HS-5 (cell line): ENCODE measurements around the gene ADD2.

Source experiments
- DNase-seq: peaks from one replicate; pipeline ENCODE4 v3.0.0-alpha.2; 2012; ENCODE audit warnings: low read depth

Gene ADD2

DNA sequence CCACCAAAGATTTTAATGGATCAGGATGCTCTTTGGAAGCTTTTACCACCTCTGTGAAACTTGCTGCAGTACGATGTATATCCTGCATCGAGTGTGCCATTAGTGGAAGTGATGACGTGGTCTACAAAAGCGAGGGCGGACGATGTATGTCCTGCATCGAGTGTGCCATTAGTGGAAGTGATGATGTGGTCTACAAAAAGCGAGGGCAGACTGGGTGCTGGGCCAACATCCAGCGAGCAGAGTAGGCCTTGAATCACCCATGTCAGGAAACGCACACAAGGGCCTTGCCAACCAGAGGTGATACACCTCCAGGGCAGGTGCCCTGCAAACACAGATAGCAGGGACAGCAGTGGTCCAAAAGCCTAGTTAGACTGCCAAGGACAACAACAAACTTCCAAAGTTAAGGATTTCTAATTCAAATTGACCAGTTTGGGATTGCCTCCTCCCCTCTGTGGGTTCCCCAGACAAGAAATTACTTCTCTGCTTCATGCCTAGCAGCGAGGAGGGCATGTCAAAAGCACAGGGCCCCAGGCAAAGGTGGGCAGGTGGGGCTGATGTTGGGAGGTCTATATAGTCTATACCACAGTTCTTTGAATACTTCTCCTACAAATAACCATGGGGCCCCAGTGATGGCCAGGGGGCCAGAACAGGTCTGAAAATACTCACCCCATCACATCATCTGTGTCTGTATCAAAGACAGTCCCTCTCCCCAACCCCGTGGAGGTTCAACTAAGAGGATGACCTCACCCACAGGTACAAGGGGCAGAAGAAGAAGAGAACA is 70.2 kb downstream of the ADD2 start:
- no peak for DNase-seq

DNA sequence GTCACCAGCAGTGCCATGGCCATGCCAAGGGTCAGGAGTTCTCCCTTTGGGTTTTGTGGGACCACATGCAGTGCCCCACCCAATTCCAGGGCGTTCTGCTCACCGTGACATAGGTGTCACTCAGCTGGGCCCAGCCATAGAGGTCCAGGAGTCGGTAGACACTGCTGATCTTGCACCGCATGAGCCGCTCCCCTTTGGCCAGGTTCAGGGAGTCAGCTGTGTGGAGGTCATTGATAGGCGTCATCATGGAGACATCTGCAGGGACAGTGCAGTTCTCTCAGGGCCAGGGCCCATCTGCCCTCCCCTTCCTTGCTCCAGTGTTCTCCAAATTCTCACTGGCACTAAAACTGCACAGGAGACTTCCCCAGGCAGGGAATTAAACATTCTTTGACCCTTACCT is 71.9 kb downstream of the ADD2 start:
- no peak for DNase-seq

DNA sequence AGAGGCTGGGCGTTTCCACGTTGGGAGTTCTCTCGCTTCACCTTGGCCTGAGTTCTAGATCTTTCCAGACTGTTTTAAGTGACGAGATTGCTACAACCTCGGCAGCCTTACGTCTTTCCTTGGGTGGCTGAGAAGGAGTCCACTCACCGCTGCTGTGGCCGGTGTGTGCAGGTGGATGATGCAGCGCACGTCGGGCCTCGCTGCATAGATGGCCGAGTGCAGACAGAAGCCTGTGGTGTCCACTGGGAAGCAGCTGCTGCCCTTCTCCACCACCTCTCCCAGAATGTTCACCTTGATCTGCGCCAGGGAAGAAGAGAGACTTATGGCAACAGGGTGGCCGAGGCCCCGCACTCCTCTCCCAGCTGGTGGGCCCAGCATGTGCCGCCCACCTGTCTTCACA is 75.7 kb downstream of the ADD2 start:
- no peak for DNase-seq

DNA sequence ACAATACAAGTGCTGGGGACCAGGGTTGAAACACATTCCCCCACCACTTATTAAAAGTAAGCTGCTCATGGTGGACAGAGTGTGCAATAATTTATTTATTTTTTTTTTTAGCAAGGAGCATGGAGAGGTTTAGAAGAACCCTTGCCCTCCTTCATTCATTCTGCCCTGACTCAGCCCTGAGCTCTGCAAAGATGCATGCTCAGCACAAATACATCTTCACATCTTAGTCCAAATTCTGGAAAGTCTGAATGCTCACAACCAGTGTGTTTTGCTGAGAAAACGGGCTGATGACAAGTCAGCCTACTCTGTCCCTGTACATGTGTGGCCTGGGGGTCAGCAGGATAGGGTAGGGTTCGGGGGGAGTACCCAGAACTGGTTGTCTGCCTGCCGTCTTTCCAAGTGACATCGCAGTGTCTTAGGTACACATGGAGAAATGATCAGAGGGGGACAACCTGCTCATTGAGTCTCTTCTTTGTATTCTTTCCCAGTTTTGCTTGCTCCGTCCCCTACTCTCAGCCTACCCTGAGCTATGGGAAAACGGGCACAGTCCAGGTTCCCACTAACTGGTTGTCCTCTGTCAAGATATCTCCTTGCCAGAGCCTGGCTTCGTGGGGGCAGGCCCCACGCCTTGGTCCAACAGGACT is 76.4 kb downstream of the ADD2 start:
- DNase-seq: no peak

DNA sequence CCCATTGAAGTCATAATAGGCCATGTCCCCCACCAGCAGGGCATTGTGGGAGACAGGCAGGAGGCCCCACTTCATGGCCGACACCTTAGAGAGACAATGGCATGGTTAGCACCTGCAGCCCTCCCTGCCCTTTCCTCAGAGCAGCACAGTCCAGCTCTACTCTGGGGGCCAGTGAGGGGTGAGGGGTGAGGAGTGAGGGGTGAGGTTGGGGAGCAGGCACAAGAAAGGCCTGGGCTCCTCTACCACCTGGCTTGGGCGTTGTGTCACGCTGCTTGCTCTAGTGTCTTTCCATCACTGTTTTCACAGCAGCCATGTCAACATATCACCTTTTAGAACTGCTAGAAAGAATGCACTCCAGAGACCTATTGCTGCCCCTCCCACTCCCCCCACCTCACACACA is 77.2 kb downstream of the ADD2 start:
- no peak for DNase-seq

DNA sequence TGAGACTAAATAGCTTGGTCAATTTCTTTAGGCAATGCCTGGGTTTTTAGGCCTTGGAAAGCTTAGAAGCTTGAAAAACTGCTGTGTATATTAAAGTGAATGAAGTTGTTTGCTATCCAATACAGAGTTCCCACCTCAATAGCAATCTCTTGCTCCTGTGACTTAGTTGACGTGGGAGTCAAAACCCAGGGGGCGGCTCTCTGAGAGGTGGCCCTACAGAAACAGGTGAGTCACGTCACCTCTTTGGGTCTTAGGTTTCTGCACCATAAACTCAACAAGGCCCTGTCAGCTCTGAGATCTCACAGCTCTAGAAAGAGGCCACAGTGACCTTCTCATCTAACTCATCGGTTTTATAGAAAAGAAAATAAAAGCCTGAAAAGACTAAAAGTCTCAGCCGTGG is 79.6 kb downstream of the ADD2 start:
- DNase-seq: no peak

DNA sequence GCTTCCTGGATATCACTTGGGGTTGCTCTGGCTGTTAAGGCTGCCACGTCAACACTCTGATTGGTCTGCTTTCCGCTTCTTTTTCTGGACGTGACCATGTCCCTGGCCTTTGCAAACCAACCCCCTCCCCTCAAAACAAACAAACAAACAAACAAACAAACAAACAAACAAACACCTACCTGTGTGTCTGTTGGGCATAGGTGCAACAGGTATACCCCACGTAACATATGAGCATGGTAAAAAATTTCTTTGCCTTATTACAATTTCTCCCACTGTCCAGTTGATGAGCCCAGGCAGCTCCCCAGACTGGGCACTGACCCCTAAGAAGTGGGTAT is 80.6 kb downstream of the ADD2 start:
- DNase-seq: no peak

DNA sequence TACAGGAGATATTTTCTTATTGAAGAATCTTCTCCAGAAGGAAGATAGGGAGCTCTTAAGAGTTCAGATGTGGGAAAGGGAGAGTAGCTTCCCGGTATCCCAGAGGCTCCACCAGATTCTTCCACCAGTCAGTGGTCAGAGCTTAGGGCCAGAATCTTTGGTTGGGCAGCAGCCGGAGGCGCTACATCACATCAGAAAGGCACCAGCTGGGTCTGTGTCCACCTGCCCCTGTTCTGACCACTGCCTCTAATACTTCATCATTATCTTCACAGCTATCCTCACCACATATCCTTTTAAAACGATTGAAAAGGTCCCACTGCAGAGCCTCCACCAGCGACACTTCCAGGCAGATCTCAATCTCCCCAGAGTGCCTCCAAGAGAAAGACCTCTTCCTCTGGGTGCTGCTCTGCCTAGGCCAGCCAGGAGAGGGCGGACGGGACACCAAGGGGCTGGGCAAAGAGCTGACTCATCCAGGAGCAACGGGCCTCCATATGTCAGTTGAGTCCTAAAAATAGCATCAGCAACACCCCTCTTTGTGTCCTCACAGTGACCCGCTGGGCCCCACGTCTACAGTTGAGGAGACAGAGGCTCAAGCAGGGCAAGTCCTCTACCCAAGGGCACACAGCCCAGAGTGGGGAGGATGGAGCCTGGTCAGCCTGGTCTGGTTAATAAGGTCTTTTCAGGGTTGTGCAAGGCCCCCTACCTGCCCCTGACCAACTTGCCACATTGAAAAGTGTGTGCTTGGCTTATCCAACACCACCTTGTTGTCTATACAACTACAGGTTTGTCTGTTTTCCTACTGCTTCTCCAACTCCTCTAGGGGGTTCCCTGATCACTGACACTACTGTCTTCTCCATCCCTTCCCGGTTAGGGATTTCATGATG is 81.2 kb downstream of the ADD2 start:
- DNase-seq: peak; percentile 8

DNA sequence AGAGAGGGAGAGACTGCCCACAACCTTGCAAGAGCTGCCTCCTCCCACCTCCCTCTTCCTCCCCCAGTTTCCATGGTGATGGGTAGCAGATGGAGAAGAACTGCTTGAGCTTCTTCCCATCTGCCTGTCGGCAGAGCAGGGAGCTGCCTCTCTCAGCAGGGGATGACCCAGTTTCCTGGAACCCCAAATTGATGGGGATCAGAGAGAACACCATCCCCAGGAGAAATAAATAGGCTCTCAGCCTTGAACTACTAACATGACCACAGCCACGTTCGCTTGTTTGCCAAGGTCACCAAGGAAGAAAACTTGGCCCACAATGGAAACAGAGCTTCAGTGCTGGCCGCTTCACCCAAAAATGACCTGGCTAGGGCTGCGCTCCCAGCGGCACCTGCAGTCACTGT is 82.2 kb downstream of the ADD2 start:
- no peak for DNase-seq

DNA sequence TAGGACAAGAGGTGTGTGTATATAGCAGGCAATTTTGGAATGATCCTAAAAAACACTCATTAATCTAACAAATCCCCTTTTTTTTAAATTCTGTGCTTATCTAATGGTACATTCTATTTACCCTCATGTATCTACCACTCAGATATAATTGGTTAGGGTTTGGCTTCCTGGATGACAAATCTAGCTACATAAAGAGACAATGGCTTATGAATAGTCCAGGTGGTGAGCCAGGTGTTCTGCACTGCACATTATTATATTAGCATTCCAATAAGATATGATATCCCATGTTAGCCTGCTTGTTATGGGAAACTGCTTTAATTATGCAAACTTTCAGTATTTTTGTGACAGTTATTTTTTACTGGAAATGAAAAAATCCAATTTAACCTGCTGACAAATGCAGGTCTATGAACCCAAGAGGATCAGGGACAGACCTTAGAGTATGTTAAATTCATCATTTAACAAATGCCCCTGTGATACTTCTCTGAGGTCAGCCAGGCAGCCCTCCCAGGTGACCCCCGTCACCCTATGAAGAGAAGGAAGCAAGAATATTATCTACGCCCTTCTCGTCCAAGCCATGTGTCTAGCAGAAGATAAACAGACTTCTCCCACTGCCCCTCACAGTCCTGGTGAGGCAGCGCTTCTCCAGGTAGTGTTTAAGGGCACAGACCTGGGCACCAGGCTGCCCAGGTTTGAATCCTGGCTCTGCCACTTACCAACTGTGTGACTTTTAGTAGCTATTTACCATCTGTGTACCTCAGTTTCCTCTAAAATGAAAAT is 83.0 kb downstream of the ADD2 start:
- DNase-seq: no peak

DNA sequence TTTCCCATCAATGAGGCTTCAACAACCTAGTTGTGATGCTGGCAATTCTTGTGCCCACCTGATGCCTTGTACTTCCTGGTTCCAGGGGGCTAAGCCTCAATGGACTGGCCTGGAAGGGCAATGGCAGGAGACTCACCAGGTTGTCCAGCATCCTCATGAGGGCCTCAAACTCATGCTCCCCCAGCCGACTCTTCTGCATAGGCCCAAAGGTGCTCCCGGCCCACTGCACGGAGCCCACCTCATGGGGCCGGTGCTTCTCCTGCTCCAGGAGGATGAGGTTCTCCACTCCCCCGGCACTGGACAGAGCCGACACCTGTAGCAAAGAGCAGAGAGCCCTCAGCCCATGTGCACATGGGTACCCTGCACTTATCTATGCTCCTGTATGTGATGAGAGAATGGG is 84.5 kb downstream of the ADD2 start:
- DNase-seq: no peak

DNA sequence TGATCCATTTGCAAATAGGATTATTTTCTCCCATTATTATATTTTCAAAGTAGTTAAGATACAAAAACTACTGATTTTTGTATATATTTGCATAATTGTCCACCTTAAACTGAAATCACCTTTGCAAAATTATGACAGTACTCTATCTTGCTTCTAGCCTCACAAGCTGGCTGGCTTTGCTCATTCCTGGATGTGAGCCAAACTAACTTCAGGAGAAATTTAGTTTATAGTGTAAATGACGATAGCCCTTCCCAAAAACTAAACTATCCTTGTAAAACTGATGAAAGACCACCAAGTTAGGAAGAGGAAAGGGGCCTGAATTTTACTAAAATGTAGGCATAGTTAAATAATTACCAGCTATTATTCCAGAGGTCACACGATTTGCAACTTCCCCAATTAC is 87.3 kb downstream of the ADD2 start:
- DNase-seq: no peak

DNA sequence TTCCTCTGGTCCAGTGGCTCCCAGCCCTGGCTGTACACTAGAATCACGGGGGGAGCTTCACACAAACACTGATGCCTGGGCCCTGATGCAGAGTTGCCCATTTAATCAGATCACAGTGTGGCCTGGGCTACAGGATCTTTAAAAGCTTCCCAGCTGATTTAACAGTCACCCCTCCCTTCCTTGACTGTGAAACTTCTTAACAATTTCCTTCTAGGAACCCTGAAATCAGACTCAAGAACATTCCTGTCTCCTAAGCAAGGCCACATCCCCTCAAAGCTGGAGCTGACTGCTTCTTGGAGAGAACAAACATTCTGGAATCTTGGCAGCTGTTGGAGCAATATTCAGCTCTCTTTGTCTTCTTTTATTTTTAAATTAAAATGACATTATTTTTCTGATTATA is 88.7 kb downstream of the ADD2 start:
- no peak for DNase-seq

DNA sequence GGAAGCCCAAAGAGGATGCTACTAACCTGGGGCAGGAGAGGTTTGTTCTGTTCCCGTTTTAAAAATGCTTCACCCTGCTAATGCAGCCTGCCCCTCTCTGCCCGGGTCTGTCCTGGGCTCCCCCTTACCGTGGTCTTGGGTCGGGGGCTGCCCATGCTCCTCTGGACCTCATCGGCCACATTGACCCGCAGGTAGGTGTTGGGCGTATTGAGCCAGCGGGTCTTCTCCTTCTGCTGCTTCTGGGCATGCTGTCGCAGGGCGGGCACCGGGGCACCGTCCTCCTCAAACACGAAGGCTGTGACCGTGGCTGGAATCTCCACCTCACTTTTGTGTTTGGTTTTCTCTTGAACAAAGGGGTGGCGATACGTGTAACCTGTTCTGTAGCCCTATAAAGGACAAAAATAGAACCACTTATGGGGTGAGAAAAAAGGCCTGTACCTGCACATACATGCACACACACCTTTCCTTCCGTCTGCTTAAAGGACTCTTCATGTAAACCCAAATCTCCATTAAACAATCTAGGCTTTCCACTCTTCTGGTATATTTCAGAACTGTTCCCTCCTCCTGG is 89.3 kb downstream of the ADD2 start:
- no peak for DNase-seq

DNA sequence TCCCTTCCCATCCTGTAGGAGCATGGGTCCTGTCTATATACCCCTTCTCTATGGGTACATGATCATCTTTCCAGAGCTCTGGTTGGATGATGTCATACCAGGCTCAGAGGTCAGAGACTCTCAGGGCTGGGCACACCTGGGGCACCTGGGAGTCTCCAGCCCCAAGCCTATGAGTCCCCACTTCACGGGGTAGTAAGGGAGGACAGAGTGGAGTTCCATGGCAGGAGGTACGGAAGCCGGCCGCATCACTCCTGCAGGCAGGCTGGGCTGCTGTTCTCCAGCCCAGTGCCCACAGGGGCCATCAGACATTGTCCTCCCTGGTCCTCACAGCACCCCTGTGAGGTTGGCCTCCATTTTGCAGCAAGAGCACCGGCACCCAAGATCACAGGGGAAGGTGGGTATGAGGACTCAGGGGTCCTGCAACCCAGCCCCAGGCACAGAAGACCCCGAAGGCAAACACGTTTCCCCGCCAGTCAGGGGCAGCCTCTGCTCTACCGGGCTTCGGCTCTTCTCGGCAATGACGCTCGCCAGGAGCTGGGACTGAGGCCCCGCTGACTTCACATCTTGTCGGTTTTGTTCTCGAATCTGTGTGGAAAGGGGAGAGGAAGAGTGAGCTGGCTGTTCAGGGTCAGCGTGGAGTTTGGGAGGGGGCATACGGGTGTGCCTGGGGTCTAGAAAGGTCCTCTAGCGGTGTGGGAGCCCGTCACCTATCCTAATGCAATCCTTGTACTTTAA is 91.5 kb downstream of the ADD2 start:
- DNase-seq: no peak

DNA sequence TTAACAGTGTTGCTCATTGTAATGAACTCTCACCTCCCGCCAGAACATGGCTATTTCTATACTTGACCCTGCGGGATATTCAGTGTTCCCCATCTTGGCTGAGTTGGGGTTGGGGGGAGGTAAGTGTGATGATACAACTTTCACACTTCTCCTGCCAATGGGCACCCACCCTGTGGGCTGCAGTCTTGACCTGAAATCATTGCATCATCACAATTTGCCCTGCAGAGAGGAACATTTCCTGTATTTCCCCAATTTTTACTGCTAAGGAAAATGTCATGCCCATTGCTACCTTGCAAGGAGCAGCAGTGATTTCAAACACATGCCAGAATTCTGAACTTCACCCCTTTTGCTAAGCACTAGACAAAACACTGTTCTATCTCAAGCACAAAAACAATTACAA is 92.1 kb downstream of the ADD2 start:
- no peak for DNase-seq

DNA sequence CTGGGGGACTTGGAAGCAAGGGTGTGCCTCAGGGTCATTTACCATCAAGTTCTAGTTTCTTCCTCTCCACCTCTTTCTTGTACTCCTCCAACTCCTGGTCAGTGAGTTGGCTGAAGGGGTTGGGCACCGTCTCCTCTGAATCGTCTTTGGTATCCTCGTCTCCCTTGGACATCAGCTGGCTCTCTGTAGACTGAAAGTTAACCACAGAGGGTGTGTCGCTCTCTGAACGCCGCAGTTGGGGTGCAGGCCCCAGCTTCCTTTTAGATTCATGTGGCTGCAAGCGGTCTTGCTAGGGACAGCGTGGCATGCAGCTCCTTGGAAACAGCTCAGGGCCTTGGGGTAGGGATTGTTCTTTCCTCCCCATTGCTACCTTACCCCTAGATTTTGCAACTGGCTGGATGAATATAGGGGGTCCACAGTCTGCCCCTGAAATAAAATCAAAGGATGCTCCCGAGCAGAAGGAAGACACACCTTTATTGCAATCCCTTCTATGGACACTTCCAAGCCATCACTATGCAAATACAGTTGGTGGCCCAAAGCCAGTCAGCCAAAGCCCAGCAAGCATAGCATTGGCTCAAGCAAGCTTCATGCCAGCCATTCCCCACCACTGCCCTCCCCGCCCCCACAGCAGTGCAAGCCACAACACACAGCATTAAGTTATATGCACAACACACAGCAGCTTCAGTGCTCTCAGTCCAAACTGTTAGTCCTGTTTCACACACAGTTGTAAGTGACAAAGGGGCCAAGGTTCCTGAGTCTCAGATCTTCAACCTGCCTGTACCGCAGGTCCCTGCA is 93.2 kb downstream of the ADD2 start:
- DNase-seq: no peak

DNA sequence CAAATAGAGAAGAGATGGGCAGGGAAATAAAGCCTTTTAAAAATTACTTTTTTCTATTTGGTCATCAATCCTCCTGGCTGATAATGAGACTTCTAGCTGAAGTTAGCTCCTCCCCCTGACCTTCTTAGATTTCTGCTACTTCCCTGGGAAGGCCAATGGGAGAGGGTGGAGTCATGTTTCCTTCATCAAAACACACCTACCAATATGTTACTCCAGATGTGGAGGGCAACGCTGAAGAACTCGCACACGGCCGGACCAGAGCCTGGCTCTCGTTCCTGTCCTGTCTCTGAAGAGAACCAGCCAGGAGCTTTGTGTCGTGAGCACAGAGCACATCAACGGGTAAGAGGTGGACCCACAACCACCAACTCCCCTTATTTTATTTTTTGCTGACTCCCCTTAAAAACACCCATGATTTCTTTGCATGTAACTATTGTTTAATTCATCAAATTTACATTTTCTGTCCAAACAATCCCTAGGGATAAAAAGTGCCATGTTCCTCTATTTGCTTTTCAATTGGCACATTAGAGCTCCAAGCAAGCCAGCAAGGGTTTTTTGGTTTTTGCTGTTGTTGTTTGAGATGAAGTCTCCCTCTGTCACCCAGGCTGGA is 94.9 kb downstream of the ADD2 start:
- DNase-seq: no peak

DNA sequence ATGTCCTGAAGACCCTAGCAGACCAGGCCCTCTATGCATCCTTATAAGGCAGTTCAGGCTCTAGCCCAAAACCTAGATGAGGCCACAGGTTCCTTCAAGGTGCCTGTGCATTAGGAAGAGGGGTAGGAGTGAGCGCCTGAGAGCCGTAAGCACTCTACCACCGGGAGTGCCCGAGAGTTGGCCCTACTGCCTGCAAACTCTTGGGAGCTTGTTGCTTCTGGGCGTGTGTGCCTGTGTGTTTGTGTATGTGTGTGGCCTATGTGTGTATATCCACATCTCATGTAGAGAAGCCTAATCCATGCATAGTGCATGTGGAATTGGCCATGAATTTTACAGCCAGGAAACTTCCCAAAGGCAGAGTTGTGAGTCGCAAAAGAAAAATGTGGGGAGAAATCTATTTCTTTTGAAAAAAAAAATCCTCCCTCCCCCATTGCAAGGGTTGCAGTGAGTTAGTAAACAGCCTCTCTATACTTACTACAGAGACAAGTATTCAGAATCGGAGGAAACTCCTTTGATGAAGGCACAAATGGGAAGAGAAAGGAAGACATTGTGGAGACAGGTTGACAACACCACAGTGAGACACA is 96.8 kb downstream of the ADD2 start:
- DNase-seq: peak; percentile 20

DNA sequence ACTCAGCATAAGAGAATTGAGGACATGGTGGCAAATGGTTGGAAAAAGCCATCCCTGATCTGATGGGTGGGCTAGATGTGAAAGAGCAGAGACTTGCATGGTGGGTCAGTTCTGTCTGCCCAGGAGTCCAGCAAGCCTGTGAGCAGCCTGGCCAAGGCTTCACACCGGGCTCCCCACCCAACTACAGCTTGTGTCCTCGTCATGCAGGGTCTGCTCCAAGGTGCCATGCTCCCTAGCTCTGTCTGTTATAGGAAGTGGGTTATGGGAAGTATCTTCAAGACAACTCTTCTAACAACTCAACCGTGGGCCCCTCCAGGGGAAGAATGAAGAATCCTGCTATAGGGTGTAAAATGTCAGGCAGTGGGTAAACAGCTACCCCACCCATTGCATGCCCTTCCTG is 97.4 kb downstream of the ADD2 start:
- no peak for DNase-seq
